GM12864 (cell line): ENCODE results near the gene MAP3K15.

Experiments used
- DNase-seq: peaks from one replicate; pipeline ENCODE4 v3.0.0-alpha.2; 2011; ENCODE audit warnings: low read depth
- H3K4me3 ChIP-seq: 2 replicates; pipeline ENCODE4 v1.5.1; 2011; ENCODE audit warnings: mild to moderate bottlenecking, low read depth, low read length, control low read depth
- TF ChIP-seq, protein P1 (sequence below): IDR thresholded peaks from 2 replicates; pipeline ENCODE4 v1.5.1; 2011; ENCODE audit warnings: low read depth, mild to moderate bottlenecking, moderate library complexity, low read length, control low read depth, inconsistent platforms; ENCODE audit errors: missing control alignments

Gene MAP3K15

DNA sequence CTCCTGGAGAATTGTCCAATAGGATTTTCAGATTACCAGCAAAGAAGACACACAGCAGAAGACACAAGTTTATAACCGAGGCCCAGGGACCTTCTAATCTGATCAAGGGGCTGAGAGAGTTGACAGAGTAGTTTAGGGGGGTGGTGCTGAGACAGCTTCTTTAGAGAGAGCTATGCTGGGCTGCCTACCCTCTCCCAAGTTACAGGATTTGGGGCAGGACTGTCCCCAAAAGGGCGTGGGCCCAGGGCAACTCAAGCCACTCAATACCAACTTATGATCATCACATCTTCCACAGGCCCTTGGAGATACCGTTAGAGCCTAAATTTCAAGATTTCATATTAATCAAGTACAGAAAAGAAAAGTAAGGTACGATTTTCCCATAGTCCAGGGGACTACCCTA is 128.6 kb downstream of the MAP3K15 start:
- H3K4me3 ChIP-seq = no peak overlapping the region
- DNase-seq = no peak
- TF ChIP-seq, protein P1, sequence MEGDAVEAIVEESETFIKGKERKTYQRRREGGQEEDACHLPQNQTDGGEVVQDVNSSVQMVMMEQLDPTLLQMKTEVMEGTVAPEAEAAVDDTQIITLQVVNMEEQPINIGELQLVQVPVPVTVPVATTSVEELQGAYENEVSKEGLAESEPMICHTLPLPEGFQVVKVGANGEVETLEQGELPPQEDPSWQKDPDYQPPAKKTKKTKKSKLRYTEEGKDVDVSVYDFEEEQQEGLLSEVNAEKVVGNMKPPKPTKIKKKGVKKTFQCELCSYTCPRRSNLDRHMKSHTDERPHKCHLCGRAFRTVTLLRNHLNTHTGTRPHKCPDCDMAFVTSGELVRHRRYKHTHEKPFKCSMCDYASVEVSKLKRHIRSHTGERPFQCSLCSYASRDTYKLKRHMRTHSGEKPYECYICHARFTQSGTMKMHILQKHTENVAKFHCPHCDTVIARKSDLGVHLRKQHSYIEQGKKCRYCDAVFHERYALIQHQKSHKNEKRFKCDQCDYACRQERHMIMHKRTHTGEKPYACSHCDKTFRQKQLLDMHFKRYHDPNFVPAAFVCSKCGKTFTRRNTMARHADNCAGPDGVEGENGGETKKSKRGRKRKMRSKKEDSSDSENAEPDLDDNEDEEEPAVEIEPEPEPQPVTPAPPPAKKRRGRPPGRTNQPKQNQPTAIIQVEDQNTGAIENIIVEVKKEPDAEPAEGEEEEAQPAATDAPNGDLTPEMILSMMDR = no peak

DNA sequence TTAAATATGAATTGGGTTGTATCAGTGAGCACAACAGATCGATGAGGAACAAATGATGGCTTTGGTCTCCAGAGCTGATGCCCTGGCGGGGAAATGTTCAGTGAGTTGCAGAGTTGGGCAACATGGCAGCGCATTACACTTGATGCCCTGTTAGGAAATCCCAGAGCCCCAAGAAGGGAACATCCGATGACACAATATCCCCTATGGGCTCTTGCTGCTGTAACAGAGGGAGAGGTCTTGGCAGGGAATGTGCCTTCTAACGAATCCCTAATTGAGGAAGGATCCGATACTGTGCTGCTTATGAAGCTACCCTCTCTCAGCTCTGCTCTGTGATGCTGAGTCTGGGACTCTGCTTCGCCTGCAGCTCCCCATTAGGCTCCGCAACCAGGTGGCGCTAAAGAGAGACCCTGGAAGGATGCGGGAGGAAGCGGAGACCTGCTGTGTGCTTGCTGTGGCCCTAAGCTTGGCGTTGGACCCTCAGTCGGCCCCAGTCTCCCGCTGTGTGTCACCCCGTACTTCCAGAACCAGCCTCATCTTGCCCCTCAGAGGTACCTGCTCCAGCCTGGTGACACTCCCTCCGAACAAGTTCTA is 132.7 kb downstream of the MAP3K15 start:
- TF ChIP-seq, protein P1 = peak; percentile 74
- peak; percentile 2 for DNase-seq
- H3K4me3 ChIP-seq = no peak overlapping the region

DNA sequence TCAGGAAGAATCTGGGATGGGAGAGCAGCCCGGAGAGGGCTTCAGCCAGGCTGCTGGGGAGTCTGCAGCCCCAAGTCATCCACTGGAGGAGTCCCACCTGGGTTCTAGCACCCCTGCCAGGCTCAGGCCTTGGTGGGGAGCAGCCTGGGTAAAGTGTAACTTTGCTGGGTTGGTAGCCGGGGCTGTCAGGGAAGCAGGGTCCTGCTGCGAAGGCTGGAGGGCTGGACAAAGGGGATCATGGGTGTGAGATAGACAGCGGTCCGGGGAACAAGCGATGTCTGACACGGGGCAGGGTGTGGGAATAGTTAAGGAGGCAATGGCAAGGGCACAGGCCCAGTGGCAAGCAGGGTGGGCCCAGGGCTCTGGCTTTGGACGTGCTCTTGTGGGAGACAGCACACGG is 134.0 kb downstream of the MAP3K15 start:
- TF ChIP-seq, protein P1 = no peak
- no peak for DNase-seq
- H3K4me3 ChIP-seq = no peak overlapping the region

DNA sequence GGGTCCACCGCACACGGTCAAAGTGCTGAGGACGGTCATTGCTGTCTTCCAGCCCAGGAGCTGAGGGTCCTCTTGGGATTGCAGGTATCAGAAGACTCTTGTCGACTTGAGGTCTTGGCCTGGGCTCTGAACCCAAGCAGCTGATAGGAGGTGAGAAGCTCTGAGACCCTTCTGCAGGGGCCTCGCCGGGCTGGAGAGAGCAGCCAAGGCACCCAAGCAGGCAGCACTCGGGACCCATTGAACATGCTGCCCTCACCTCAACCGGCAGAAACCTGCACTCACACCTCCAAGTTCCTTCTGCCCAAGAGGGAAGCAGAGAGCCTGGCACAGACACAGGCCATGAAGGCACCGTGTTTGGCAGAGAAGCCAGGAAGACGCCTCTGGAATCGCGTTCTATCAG is 137.5 kb downstream of the MAP3K15 start:
- DNase-seq = no peak
- H3K4me3 ChIP-seq = no peak overlapping the region
- TF ChIP-seq, protein P1 = no peak

DNA sequence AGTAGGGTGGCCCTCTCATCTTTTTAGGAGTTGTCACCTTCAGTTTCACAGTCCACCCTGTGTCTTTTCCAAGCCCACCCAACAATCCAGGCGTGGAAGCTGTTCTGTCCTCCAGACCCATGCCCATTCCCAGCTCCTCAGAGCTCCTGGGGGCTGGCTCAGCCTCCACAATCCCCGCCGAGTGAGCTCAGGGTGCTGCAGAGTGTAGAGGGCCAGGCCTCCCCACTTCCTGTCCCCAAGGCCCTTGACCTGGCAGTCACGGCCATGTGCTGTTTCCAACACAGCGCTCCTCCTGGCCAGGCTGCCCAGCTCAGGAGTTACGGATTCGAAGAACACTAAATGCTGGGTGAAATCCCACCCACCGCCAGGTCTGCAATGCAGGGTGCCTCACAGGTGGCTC is 139.8 kb downstream of the MAP3K15 start:
- no peak for DNase-seq
- H3K4me3 ChIP-seq = no peak overlapping the region
- TF ChIP-seq, protein P1 = no peak

DNA sequence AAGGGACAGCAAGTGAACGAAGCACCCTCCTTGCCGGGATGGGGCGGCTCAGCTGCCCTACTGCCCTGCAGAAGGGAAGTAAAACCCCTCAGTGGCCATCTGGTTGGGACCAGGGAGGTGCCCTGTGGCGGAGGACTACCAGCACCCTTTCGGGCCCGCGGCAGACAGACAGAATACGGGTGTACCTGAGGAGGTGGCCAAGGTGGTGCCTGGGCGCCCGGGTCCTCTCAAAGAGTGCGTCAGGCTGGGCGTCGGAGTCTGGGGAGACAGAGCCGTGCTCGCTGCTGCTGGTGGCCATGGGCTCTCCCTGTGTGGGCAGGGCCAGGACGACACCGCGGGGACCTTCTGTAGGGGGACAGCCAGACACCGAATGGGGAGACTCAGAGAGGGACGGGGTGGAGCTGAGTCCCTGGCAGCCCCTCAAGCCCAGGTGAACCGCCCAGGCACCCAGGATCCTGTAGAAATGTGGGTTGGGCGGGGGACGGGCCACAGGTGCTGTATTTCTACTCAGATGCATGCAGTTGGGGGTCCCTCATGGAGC is 141.9 kb downstream of the MAP3K15 start:
- H3K4me3 ChIP-seq = no peak overlapping the region
- DNase-seq = no peak
- TF ChIP-seq, protein P1 = no peak
